Cardiac fibroblast (primary cell): Measurements from ENCODE around the gene UGT1A7.
"Not testable (repeated sequence)": the region's sequence is repeated elsewhere in the genome, so short reads cannot be mapped to it uniquely, and the experiment has no call there.

Source experiments
- DNase-seq, 2 donors: peaks; one replicate each; pipeline versions ENCODE4 v3.0.0 to v3.0.0-alpha.2; 2010; ENCODE audit warnings: low read depth in 2 of 2
- H3K4me3 ChIP-seq, 2 donors: replicated peaks in 1 of 2; 1 replicate in 1 of 2; 2 replicates in 1 of 2; pipeline ENCODE4 v1.5.1; 2011; ENCODE audit warnings: low read depth in 2 of 2, low read length in 2 of 2, mild to moderate bottlenecking in 2 of 2, moderate library complexity in 1 of 2
- TF ChIP-seq, protein P1 (sequence below): IDR thresholded peaks from one replicate; pipeline ENCODE4 v1.5.1; 2011; ENCODE audit warnings: low read depth, mild to moderate bottlenecking, low read length, inconsistent platforms

Gene UGT1A7

DNA sequence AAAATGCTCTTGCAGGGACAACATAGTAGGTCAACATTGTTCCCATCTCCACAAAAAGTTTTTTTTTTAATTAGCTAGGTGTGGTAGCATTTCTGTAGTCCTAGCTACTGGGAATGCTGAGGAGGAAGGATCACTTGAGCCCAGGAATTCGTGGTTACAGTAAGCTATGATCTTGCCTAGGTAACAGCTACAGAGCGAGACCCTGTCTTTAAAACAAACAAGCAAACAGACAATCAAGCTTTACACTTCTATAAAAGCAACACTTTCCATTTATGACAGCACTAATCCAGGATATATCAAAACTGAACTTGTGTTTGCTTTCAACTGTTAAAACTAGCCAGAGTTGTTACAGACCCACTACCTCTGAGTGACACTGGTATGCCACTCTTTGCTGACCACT is 59.2 kb downstream of the UGT1A7 start:
- no peak for DNase-seq
- TF ChIP-seq, protein P1, sequence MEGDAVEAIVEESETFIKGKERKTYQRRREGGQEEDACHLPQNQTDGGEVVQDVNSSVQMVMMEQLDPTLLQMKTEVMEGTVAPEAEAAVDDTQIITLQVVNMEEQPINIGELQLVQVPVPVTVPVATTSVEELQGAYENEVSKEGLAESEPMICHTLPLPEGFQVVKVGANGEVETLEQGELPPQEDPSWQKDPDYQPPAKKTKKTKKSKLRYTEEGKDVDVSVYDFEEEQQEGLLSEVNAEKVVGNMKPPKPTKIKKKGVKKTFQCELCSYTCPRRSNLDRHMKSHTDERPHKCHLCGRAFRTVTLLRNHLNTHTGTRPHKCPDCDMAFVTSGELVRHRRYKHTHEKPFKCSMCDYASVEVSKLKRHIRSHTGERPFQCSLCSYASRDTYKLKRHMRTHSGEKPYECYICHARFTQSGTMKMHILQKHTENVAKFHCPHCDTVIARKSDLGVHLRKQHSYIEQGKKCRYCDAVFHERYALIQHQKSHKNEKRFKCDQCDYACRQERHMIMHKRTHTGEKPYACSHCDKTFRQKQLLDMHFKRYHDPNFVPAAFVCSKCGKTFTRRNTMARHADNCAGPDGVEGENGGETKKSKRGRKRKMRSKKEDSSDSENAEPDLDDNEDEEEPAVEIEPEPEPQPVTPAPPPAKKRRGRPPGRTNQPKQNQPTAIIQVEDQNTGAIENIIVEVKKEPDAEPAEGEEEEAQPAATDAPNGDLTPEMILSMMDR: no peak
- H3K4me3 ChIP-seq: no peak overlapping the region

DNA sequence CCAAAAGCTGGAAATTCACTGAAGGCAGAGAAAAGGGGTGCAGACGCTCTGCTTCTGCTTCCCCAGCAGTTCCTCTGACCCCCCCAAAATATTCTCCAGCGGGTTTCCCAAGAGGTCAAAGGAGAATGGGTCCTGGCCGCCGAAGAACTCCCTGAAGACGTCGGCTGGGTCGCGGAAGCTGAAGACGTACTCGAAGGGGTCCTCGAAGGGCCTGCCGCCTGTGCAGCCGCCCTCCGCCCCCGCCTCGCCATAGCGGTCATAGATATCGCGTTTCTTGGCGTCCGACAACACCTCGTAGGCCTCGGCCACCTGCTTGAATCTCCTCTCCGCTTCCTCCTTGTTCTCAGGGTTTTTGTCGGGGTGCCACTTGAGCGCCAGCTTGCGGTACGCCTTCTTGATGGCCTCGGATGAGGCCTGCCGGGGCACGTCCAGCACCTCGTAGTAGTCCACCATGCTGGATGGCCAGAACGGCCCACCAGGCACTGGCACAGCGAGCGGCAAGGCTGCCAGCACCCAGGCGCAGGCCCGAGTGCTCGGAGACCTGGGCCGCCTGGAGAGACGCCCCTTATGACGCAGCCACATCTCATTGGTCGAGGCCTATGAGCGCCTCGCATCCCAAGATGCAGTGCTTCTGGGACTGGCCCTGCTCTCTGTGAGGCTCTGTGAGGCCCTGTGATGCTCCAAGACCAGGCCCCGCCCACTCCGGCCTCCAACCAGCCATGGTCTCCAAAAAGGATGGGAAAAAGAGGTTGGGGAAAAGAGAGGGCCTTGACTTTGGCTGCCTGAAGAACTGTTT is 62.0 kb downstream of the UGT1A7 start:
- TF ChIP-seq, protein P1: no peak
- DNase-seq: no peak
- H3K4me3 ChIP-seq: no peak overlapping the region

DNA sequence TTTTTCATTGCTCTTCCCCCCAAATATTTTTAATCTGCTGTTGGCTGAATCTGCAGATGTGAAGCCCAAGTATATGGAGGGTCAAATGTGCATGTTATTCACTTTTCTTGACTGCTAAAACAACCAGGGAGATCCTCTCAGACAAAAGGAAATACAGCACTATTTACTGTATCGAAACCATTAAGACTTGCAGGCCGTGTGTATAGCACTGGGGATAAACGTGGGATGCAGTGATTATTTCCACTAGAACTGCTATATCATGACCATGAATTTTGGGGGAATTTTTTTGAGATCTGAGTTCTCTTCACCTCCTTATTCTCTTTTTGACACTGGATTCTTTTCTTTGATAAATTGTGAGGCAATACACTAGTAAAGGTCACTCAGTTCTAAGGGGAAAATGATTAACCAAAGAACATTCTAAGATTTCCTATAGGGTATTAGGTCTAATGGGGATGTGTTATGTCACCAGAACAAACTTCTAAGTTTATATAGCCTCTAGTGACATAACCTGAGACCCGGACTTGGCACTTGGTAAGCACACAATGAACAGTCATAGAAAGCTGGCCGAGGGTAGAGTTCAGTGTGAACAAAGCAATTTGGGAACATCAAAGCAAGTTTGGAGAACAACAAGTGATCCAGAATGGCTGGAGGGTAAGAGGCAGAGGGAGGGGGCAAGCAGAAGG is 63.5 kb downstream of the UGT1A7 start:
- H3K4me3 ChIP-seq: no peak overlapping the region
- TF ChIP-seq, protein P1: no peak
- no peak for DNase-seq

DNA sequence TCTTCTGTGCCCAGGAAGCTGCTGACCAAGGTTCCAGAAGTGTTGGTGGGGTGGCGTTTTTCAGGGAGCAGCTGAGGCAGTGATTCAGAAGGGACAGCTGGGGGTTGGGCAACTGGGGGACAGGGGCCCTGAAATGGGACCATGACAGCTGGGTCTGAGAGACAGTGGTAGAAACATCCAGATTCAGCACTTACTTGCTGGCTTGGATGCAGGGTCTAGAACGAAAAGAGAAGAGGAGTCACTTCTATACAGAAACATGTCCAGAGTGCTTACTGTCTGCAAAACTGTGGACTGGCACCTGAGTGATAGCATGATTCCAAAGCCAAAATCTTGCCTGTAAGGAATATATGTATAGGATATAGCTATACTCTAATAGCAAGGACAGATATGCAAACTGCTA is 64.1 kb downstream of the UGT1A7 start:
- H3K4me3 ChIP-seq: not testable (repeated sequence)

DNA sequence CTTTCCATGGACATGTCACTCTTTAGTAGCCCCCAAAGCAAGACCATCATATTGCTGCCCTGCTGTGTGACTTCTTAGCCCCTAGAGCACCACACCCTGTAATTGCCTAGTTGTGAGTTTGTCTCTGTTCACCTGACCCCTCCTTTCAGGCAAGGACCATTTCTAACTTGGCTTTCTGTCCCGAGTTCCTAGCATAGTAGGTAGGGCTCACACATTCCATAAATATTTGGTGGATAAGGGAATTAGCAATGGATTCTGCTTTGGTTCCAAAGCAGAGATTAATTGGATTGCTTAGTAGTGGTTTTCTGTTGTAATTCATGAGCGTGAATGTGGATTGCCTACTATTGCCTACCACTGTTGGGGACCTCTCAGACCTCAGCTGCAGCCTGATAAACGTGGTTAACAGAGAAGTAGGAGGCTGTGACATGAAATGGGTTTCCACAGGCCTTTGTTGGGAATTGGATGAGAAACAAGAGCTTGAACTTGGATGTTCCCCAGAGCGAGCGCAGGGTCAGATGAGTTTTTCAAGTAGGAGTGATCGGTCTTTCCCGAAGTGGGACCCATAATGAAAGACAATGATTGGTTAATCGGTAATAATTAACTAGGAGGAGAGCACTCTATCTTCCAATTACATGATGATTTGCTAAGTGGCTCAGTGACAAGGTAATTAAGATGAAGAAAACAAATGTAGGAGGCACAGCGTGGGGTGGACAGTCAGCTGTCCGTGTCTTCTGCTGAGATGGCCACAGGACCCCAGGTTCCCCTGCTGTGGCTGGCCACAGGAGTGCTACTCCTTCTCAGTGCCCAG is 65.0 kb downstream of the UGT1A7 start:
- DNase-seq: peak in 1 of 2 donors; percentile 14
- TF ChIP-seq, protein P1: no peak
- no peak overlapping the region for H3K4me3 ChIP-seq

More for the DNA sequence above, 64.1 kb downstream of the UGT1A7 start:
- not testable (repeated sequence) for DNase-seq

DNA sequence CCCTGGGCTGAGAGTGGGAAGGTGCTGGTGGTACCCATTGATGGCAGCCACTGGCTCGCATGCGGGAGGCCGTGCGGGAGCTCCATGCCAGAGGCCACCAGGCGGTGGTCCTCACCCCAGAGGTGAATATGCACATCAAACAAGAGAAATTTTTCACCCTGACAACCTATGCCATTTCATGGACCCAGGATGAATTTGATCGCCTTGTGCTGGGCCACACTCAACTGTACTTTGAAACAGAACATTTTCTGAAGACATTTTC is 65.5 kb downstream of the UGT1A7 start:
- no peak for DNase-seq
- TF ChIP-seq, protein P1: no peak
- H3K4me3 ChIP-seq: no peak overlapping the region

DNA sequence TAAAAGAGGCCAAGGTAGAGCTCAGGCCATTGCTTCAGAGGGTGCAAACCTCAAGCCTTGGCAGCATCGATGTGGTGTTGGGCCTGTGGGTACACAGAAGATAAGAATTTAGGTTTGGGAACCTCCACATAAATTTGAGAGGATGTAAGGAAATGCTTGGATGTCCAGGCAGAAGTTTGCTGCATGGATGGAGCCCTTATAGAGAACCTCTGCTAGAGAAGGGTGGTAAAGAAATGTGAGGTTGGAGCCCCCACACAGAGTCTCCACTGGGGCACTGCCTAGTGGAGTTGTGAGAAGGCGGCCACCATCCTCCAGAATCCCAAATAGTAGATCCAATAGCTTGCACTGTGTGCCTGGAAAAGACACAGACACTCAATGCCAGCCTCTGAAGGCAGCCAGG is 69.0 kb downstream of the UGT1A7 start:
- DNase-seq, H3K4me3 ChIP-seq: not testable (repeated sequence)

DNA sequence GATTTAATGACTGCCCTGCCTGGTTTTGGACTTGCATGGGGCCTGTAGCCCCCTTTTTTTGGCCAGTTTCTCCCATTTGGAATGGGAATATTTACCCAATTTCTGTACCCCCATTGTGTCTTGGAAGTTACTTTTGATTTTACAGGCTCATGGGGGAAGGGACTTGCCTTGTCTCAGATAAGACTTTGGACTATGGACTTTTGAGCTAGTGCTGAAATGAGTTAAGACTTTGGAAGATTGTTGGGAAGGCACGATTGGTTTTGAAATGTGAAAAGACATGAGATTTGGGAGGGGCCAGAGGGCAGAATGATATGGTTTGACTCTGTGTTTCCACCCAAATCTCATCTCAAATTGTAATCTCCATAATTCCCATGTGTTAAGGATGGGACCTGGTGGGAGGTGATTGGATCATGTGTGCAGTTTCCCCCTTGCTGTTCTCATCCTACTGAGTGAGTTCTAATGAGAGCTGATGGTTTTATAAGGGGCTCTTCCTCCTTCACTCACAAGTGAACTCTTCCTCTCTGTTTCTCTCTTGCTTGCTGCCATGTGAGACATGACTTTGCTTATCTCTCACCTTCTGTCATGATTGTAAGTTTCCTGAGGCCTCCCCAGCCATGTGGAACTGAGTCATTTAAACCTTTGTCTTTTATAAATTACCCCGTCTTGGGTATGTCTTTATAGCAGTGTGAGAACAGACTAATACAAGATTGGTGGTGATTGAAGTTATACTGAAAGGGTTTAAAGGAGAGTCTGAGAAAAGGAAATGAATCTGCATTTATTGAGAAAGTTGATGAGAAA is 69.7 kb downstream of the UGT1A7 start:
- not testable (repeated sequence) for DNase-seq, H3K4me3 ChIP-seq
